ENCODE measurements around the gene RGS6.

Gene RGS6

GRCh38 chr14:72483311-72483710 is 551.1 kb downstream of the RGS6 start:
- in situ Hi-C loops (cut with HindIII; ENCODE audit: low sequenced_read_pairs): no loop called here

- in situ Hi-C loops (cut with HindIII; ENCODE audit: low sequenced_read_pairs): no loop called here
Observed at GRCh38 chr14:72485695-72486094, 553.5 kb downstream of the RGS6 start.

- in situ Hi-C loops (cut with HindIII; ENCODE audit: low sequenced_read_pairs): no loop called here
Observed at GRCh38 chr14:72488514-72488913, 556.3 kb downstream of the RGS6 start.

DNA sequence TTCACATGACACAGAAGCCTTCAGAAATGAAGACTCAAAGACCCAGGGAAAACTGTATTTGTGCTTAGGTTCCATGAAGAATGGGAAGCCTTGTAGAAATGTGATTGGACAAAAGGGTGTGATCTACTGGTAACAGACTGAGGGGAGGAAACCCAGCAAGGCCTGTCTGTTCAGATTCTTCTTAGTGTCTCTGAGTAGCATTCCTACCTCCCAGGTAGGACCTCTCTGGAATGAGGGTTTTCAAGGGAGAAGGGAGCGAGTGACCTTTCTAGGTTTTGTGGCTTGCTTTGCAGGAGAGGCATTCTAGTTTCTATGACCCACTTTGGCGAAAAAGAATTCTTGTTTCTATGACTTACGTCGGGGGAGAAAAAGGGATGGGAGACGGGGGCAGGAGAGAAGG is 560.0 kb downstream of the RGS6 start:
- in situ Hi-C loops (cut with HindIII; ENCODE audit: low sequenced_read_pairs): no loop called here

GRCh38 chr14:72495668-72496067 is 563.4 kb downstream of the RGS6 start:
- in situ Hi-C loops (cut with HindIII; ENCODE audit: low sequenced_read_pairs): no loop called here

DNA sequence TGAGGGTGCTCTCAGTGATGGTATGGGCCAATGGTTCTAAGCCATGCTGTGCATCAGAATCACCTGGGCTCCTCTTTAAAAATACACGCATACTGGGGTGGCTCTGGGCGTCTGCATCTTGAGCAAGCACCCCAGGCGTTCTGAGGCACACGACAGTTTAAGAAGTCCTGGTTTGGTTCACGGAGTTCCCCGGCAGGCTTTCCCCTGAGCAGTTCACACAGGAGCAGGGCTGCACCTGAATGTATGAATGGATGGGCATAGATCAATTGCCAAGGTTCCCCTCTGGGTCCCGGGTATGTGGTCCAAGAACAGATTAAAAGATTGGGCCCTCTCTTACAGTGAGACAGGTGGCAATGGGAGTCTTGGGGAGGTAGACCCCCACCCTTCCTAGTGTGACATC is 566.4 kb downstream of the RGS6 start:
- in situ Hi-C loops (cut with HindIII; ENCODE audit: low sequenced_read_pairs): no loop called here

DNA sequence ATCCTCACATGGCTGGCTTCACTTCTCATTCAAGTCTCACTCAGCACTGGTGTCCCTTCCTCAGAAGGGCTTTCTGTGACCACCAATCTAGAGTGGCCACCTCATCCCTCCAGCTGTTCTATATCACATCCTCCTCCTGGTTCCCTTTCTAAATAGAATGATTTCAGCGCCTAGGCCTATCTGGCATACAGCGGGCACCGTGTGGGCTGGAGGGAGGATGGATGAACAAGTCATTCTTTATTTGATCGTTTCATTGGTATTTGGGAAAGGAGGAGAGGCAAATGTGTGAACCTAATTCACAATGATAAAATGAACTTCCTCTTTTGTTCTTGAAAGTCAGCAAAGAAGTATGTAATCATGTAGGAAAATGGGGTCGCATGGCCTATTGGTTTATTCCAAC is 567.5 kb downstream of the RGS6 start:
- in situ Hi-C loops (cut with HindIII; ENCODE audit: low sequenced_read_pairs): no loop called here

DNA sequence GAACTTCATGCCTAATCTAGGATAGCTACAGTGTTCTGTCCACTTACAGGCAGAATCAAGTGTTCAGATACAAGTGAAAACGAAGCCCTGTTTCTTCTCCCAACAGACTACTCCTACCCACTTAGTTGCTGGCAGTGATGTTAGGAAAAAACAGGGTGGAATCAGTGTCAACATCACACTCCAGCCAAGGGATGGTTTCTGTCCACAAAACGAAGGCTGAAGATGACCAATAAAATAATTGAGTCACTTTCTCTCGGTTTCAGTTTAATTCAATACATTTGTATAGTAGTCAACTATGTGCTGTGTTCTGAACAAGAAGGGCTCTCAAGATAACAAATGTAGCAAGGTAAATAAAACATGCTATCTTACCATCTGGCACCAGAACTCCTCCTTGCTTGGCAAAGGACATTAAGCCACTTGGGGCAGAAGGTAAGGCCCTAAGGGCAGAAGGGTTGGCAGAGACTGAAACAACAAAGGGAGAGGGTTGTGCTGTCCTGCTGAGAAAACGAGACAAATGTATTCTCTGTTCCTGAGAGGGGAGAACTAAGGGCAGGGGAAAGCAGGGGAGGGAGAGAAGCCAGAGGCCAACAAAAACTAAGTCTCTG is 568.1 kb downstream of the RGS6 start:
- in situ Hi-C loops (cut with HindIII; ENCODE audit: low sequenced_read_pairs): no loop called here

- in situ Hi-C loops (cut with HindIII; ENCODE audit: low sequenced_read_pairs): no loop called here
Observed at GRCh38 chr14:72501439-72501838, 569.2 kb downstream of the RGS6 start.

- in situ Hi-C loops (cut with HindIII; ENCODE audit: low sequenced_read_pairs): no loop called here
Observed at GRCh38 chr14:72503271-72503670, 571.0 kb downstream of the RGS6 start.

GRCh38 chr14:72503696-72504368 is 571.6 kb downstream of the RGS6 start:
- in situ Hi-C loops (cut with HindIII; ENCODE audit: low sequenced_read_pairs): no loop called here

- in situ Hi-C loops (cut with HindIII; ENCODE audit: low sequenced_read_pairs): no loop called here
Observed at GRCh38 chr14:72510566-72510965, 578.3 kb downstream of the RGS6 start.

DNA sequence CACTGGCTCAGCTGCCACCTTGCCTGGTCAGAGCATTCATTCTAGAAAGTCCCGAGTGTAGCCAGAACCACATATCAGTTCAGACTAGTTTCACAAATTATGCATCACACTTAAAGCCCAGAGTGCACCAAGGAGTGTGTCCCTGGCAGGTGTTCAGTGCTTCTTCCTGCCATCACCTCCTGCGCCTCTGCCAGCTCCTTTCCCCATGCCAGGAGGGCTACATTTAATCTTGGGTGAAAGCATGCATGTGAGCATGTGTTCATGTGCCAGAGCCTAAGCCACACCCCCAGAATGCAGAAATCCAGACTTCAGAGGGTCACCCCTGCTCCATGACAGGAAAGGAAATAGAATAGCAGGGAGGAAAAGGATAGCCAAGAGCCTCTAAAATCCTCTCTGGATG is 580.1 kb downstream of the RGS6 start:
- in situ Hi-C loops (cut with HindIII; ENCODE audit: low sequenced_read_pairs): no loop called here

- in situ Hi-C loops (cut with HindIII; ENCODE audit: low sequenced_read_pairs): no loop called here
Observed at GRCh38 chr14:72512925-72513324, 580.7 kb downstream of the RGS6 start.

DNA sequence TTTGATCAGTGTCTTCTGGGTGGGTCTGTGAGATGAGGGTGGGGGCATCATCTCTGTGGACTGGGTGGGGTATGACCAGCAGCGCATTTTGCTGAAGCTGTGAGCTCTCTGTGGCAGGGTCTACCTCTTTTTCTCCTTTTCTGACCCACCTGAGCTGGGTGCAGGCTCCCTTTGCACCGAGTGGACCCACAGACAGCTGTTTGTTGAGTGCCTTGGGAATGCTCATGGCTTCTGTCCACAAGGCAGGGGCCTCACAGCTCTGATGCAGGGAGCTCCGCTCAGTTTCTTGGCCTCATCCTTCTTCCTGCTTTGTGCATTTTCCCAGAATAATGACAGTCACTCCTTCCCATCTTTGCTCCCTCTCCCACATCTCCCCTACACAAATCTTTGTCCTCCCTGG is 581.1 kb downstream of the RGS6 start:
- in situ Hi-C loops (cut with HindIII; ENCODE audit: low sequenced_read_pairs): no loop called here

DNA sequence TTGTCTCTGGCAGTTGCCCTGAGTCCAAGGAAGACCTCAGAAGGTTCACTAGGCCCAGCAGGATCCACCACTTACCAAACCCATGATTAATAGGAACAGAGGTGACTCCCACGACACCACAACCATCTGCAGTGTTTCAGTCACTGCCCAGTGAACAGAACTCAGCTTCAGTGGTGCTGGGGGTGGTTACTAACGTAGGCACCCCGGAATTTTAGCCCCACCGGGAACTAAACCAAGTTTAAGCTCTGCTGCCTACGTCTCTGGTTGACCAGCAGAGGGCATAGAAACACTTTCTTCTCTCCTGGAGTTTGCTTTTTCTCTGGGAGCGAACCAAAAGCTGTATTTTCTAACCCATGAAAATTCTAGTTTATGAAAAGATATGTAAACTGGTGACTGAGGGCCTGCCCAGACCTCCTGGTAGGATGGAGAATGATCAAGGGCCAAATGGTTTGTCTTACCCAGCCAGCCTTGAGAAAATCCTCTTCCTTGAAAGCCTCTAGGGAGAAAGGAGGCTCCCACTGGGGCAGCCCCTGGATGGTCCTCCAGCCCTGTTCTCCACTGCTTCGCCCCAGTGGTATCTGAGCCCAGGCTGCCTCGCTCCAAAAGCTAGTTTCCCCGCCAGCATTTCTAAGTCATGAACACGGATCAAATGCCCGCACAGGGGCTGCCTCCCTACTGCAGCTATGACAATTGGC is 581.9 kb downstream of the RGS6 start:
- in situ Hi-C loops (cut with HindIII; ENCODE audit: low sequenced_read_pairs): no loop called here

DNA sequence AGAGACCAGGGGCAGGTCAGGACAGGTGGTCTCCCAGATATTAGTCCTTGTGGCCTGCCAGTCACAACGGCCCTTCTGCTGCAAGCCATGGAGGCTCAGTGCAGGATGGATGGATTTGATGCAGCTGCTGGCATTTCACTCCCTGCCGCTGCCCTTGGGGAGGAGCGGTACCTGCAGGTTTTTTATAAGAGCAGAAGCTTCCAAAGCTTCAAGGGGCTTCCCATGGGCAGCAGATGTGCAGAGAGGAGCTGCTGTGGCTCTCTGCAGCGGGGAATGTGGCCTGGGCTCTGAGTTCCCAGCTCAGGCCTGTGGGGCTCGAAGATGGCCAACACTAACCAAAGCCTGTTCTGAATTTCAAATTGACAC is 582.4 kb downstream of the RGS6 start:
- in situ Hi-C loops (cut with HindIII; ENCODE audit: low sequenced_read_pairs): no loop called here

DNA sequence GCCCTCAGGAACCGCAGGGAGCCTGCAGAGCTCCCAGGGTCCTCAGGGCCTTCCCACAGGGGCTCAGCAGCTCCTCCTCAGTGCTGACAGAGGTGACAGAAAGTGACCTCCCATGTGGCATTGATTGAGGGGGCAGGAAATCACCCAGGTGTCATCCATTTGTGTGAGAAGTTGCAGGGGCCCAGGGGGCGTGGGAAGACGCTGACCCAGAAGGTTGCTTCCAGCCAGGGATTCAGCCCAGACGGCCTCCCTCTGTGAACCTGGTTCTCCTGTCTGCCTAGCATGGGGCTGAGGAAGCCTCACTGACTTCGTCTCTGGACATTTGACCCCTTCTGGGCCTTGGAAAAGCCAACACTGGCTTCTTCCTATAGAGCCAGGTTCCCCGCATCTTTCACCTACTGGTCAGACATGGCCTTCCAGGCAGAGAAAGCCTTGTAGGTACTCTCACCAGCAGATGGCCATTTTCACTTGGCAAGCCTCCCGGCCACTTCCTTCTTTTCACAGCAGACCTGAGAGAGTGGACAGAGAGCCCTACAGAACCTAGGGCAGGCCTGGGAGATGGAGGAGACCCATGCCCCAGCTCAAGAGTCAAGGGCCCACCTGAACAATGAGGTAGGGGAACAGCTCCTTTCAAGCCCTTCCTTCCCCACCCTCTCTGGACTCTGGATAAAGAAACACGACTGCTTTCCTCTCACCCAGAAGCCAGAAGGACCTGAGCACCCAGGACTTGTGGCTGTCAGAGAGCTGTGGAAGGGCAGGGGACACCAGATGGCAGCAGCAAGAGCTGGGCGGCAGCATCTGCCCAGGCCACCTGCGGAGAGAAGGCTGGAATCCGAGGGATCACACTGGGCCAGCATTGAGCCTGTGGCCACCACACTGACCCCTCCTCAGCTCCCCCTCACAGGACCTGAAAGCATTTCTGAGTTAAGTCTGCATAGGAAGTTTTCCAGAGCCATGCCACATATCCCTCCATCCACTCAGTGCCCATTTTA is 583.8 kb downstream of the RGS6 start:
- in situ Hi-C loops (cut with HindIII; ENCODE audit: low sequenced_read_pairs): no loop called here

DNA sequence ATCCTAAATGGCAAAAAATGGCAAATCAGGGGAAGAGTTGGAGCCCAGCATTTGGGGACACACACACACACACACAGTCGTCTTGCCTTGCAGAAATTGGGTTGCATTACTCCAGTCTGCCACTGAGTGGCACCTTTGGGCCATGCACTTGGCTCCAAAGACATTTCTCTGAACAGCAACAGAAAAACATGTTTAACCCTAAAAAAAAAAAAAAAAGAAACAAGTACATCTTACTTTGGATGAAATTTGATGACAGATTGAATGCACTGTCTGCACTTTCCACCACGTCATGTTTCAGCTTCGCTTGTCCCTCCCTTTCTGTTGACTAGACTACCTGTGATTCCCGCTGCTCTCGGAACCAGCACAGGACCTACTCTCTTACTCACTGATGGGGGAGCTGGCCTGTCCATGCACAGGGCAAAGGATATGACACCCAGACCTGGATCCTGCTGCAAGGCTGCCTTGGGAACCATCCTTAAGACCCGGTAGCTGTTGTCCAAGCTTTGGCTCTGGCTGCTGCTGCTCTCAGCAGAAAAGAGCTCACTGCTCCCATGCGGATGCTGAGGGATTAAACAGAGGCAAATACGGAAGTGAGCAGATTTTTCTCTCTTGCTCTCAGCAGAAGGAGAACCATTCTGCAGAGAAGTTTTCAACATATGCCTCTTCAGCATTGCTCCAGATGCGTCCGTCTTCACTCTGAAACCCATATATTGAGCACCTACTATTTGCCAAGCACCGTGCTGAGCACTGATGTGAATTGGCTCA is 584.9 kb downstream of the RGS6 start:
- in situ Hi-C loops (cut with HindIII; ENCODE audit: low sequenced_read_pairs): no loop called here

- in situ Hi-C loops (cut with HindIII; ENCODE audit: low sequenced_read_pairs): no loop called here
Observed at GRCh38 chr14:72517736-72518135, 585.5 kb downstream of the RGS6 start.

All from DLD1 (cell line).